Measurements from ENCODE around the gene RASSF8.

DNA sequence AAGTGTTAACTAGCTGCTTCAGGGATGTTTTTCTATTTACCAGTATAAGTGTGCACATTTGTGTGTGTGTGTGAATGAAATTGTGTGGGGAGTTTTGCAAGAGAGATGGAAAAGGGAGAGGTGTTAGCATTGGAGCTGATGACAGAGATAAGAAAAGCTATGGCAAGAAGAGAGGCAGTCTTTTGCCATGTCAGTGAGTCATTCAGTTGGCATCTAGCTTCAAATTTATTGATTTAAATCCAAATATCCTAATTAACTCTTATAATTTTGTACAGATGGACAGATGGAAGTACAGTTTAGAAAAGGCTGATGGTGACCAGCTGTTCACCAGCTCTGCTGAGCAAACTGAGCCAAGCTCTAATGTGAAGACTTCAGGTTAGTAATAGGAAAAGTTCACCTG is 169.7 kb downstream of the RASSF8 start:
- TF ChIP-seq, protein P1, sequence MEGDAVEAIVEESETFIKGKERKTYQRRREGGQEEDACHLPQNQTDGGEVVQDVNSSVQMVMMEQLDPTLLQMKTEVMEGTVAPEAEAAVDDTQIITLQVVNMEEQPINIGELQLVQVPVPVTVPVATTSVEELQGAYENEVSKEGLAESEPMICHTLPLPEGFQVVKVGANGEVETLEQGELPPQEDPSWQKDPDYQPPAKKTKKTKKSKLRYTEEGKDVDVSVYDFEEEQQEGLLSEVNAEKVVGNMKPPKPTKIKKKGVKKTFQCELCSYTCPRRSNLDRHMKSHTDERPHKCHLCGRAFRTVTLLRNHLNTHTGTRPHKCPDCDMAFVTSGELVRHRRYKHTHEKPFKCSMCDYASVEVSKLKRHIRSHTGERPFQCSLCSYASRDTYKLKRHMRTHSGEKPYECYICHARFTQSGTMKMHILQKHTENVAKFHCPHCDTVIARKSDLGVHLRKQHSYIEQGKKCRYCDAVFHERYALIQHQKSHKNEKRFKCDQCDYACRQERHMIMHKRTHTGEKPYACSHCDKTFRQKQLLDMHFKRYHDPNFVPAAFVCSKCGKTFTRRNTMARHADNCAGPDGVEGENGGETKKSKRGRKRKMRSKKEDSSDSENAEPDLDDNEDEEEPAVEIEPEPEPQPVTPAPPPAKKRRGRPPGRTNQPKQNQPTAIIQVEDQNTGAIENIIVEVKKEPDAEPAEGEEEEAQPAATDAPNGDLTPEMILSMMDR (IDR thresholded peaks at IDR 0.05; ENCODE audit: insufficient read depth, low read depth, low read length): no peak
- no peak for TF ChIP-seq EZH2 (IDR thresholded peaks at IDR 0.05; ENCODE audit: insufficient read depth, low read length)
